ENCODE results near the gene IMMP2L. TPM values are rescaled to one million over a fixed set of nuclear protein-coding genes. Genes with fewer than 3 reads are reported as not detected.

The IMMP2L gene
- total RNA-seq, 1 experiment from 2014 or later, result 8.8 TPM

- Histone ChIP-seq H3K36me3 (ENCODE audit: control insufficient read depth, insufficient read depth, low read length) (no peaks in the 10 kb centered on the region), H3K4me1 (ENCODE audit: control insufficient read depth, insufficient read depth, low read length) (no peaks in the 10 kb centered on the region; the same call in 1 of the 2 replicates), H3K4me3 (ENCODE audit: low read depth in 2 of 2, low read length in 2 of 2) (no peak overlapping the region), H3K9me3 (ENCODE audit: control insufficient read depth, insufficient read depth, low read depth, low read length) (no peaks in the 10 kb centered on the region), H3K27ac (ENCODE audit: low read length) (no peak overlapping the region), H3K27me3 (ENCODE audit: control insufficient read depth, insufficient read depth, low read length) (no peaks in the 10 kb centered on the region)
- in situ Hi-C loops (cut with HindIII; ENCODE audit: low pct_unique_long_range_greater_than_20kb, low sequenced_read_pairs), result no loop called here
- CTCF ChIA-PET, result no interaction called here
- no TSS peak for BruUV-seq (replicated peaks)
- POLR2A ChIA-PET, result no interaction called here
- TF ChIP-seq SIN3A (IDR thresholded peaks at IDR 0.05; ENCODE audit: borderline replicate concordance, insufficient read depth, low read depth, low read length) (no peak), POLR2AphosphoS5 (IDR thresholded peaks at IDR 0.05; ENCODE audit: low read depth, low read length) (no peak), TCF7L2 (IDR thresholded peaks at IDR 0.05; ENCODE audit: low read depth, low read length) (no peak)
- TF ChIP-seq, protein P1, sequence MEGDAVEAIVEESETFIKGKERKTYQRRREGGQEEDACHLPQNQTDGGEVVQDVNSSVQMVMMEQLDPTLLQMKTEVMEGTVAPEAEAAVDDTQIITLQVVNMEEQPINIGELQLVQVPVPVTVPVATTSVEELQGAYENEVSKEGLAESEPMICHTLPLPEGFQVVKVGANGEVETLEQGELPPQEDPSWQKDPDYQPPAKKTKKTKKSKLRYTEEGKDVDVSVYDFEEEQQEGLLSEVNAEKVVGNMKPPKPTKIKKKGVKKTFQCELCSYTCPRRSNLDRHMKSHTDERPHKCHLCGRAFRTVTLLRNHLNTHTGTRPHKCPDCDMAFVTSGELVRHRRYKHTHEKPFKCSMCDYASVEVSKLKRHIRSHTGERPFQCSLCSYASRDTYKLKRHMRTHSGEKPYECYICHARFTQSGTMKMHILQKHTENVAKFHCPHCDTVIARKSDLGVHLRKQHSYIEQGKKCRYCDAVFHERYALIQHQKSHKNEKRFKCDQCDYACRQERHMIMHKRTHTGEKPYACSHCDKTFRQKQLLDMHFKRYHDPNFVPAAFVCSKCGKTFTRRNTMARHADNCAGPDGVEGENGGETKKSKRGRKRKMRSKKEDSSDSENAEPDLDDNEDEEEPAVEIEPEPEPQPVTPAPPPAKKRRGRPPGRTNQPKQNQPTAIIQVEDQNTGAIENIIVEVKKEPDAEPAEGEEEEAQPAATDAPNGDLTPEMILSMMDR (IDR thresholded peaks at IDR 0.05), result no peak
- TF ChIP-seq, protein P2, sequence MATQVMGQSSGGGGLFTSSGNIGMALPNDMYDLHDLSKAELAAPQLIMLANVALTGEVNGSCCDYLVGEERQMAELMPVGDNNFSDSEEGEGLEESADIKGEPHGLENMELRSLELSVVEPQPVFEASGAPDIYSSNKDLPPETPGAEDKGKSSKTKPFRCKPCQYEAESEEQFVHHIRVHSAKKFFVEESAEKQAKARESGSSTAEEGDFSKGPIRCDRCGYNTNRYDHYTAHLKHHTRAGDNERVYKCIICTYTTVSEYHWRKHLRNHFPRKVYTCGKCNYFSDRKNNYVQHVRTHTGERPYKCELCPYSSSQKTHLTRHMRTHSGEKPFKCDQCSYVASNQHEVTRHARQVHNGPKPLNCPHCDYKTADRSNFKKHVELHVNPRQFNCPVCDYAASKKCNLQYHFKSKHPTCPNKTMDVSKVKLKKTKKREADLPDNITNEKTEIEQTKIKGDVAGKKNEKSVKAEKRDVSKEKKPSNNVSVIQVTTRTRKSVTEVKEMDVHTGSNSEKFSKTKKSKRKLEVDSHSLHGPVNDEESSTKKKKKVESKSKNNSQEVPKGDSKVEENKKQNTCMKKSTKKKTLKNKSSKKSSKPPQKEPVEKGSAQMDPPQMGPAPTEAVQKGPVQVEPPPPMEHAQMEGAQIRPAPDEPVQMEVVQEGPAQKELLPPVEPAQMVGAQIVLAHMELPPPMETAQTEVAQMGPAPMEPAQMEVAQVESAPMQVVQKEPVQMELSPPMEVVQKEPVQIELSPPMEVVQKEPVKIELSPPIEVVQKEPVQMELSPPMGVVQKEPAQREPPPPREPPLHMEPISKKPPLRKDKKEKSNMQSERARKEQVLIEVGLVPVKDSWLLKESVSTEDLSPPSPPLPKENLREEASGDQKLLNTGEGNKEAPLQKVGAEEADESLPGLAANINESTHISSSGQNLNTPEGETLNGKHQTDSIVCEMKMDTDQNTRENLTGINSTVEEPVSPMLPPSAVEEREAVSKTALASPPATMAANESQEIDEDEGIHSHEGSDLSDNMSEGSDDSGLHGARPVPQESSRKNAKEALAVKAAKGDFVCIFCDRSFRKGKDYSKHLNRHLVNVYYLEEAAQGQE (IDR thresholded peaks at IDR 0.05; ENCODE audit: insufficient read depth in 1 of 2, low read depth in 2 of 2, low read length in 1 of 2), result no peak
- ATAC-seq, result no peak
- intact Hi-C loops (cut with micrococcal nuclease; ENCODE audit: unreplicated experiment), result no loop called here
- no peak for DNase-seq (ENCODE audit: low read depth, low spot score)
Observed at GRCh38 chr7:111138586-111138985, 423.7 kb downstream of the IMMP2L start.

- H3K27me3 ChIP-seq (ENCODE audit: control insufficient read depth, insufficient read depth, low read length), result no peaks in the 10 kb centered on the region
- TF ChIP-seq, protein P2 (IDR thresholded peaks at IDR 0.05; ENCODE audit: insufficient read depth in 1 of 2, low read depth in 2 of 2, low read length in 1 of 2), result no peak
- TF ChIP-seq, protein P1 (IDR thresholded peaks at IDR 0.05), result no peak
- peak; percentile 31; the same call in 1 of the 2 replicates for TF ChIP-seq TCF7L2 (IDR thresholded peaks at IDR 0.05; ENCODE audit: low read depth, low read length)
- no peak for TF ChIP-seq SIN3A (IDR thresholded peaks at IDR 0.05; ENCODE audit: borderline replicate concordance, insufficient read depth, low read depth, low read length)
- TF ChIP-seq POLR2AphosphoS5 (IDR thresholded peaks at IDR 0.05; ENCODE audit: low read depth, low read length), result no peak
- no peaks in the 10 kb centered on the region; the same call in 1 of the 2 replicates for H3K4me1 ChIP-seq (ENCODE audit: control insufficient read depth, insufficient read depth, low read length)
- intact Hi-C loops (cut with micrococcal nuclease; ENCODE audit: unreplicated experiment), result no loop called here
- H3K4me3 ChIP-seq (ENCODE audit: low read depth in 2 of 2, low read length in 2 of 2), result no peak overlapping the region
- ATAC-seq (peak; percentile 73), DNase-seq (ENCODE audit: low read depth, low spot score) (peak; percentile 76)
- CTCF ChIA-PET, result no interaction called here
- H3K9me3 ChIP-seq (ENCODE audit: control insufficient read depth, insufficient read depth, low read depth, low read length), result no peaks in the 10 kb centered on the region
- H3K36me3 ChIP-seq (ENCODE audit: control insufficient read depth, insufficient read depth, low read length), result no peaks in the 10 kb centered on the region
- in situ Hi-C loops (cut with HindIII; ENCODE audit: low pct_unique_long_range_greater_than_20kb, low sequenced_read_pairs), result no loop called here
- no peak overlapping the region for H3K27ac ChIP-seq (ENCODE audit: low read length)
- POLR2A ChIA-PET, result no interaction called here
- no TSS peak for BruUV-seq (replicated peaks)
Observed at GRCh38 chr7:111138193-111138569, 424.1 kb downstream of the IMMP2L start.
